ENCODE data around the gene GJB2.

The GJB2 gene

GRCh38 chr13:20195801-20196200 lies 3.1 kb upstream of the GJB2 start:
- peaks cover 61 to 65% (median 64%) of the 10 kb centered on the region in 11 experiments for H3K27me3 ChIP-seq
- no peak overlapping the region for H3K4me2 ChIP-seq

GRCh38 chr13:20193907-20194631 lies 1.3 kb upstream of the GJB2 start:
- no peak overlapping the region for H3K27ac ChIP-seq
- peak overlapping the region; percentile 95 to 99 (median 97) for H3K4me2 ChIP-seq
- peak overlapping the region in 8 of 10 experiments; percentile 58 to 76 (median 65); a peak in 12 of 20 replicates for H3K4me3 ChIP-seq

More at GRCh38 chr13:20195801-20196200, 3.1 kb upstream of the GJB2 start:
- 0 out of 22 replicates have a peak, but pooled peaks cover 0 to 4% (median 0%) of the 10 kb centered on the region in 11 experiments for H3K9me3 ChIP-seq (replicated peaks in 1 of 11)
- no peaks in the 10 kb centered on the region for H3K36me3 ChIP-seq
- H3K4me1 ChIP-seq, result peaks cover 17 to 28% (median 21%) of the 10 kb centered on the region in 10 experiments; a peak in 18 of 20 replicates
- H3K27ac ChIP-seq, result no peak overlapping the region
- H3K9ac ChIP-seq, result no peak overlapping the region
- peaks cover 0 to 31% (median 16%) of the 10 kb centered on the region in 11 experiments; a peak in 15 of 22 replicates for H4K20me1 ChIP-seq
- no peak for TF ChIP-seq Cebpa-rat (IDR thresholded peaks at IDR 0.05)
- H3K4me3 ChIP-seq, result no peak overlapping the region

GRCh38 chr13:20193162-20193906 lies 596 bp upstream of the GJB2 start:
- Histone ChIP-seq H3K4me3 (peak overlapping the region; percentile 58 to 76 (median 65)), H3K36me3 (no peaks in the 10 kb centered on the region), H3K9ac (peak overlapping the region in 6 of 11 experiments; percentile 5 to 69 (median 46); a peak in 9 of 22 replicates), H4K20me1 (peaks cover 0 to 31% (median 16%) of the 10 kb centered on the region in 11 experiments; a peak in 15 of 22 replicates), H3K4me1 (peaks cover 19 to 38% (median 26%) of the 10 kb centered on the region in 10 experiments), H3K27me3 (peaks cover 71 to 88% (median 81%) of the 10 kb centered on the region in 11 experiments), H3K4me2 (peak overlapping the region; percentile 95 to 99 (median 97)), H3K27ac (no peak overlapping the region), H3K9me3 (replicated peaks in 1 of 11) (peaks cover 0 to 6% (median 0%) of the 10 kb centered on the region in 11 experiments; a peak in 2 of 22 replicates)
- no peak for TF ChIP-seq Cebpa-rat (IDR thresholded peaks at IDR 0.05)

More at GRCh38 chr13:20193907-20194631, 1.3 kb upstream of the GJB2 start:
- TF ChIP-seq Cebpa-rat (IDR thresholded peaks at IDR 0.05), result no peak
- no peaks in the 10 kb centered on the region for H3K36me3 ChIP-seq
- no peak overlapping the region for H3K9ac ChIP-seq
- peaks cover 19 to 36% (median 25%) of the 10 kb centered on the region in 10 experiments for H3K4me1 ChIP-seq
- peaks cover 0 to 31% (median 16%) of the 10 kb centered on the region in 11 experiments; a peak in 15 of 22 replicates for H4K20me1 ChIP-seq
- peaks cover 0 to 4% (median 0%) of the 10 kb centered on the region in 11 experiments; a peak in 2 of 22 replicates for H3K9me3 ChIP-seq (replicated peaks in 1 of 11)
- H3K27me3 ChIP-seq, result peaks cover 71 to 82% (median 81%) of the 10 kb centered on the region in 11 experiments

- Histone ChIP-seq H3K9ac (peak overlapping the region; percentile 10 to 77 (median 50); a peak in 17 of 22 replicates), H4K20me1 (peaks cover 0 to 31% (median 16%) of the 10 kb centered on the region in 11 experiments; a peak in 15 of 22 replicates), H3K4me1 (peaks cover 19 to 38% (median 26%) of the 10 kb centered on the region in 10 experiments), H3K27me3 (peaks cover 71 to 93% (median 81%) of the 10 kb centered on the region in 11 experiments), H3K4me2 (peak overlapping the region; percentile 95 to 99 (median 97)), H3K27ac (no peak overlapping the region), H3K36me3 (no peaks in the 10 kb centered on the region), H3K4me3 (peak overlapping the region; percentile 58 to 76 (median 65)), H3K9me3 (replicated peaks in 1 of 11) (peaks cover 0 to 6% (median 0%) of the 10 kb centered on the region in 11 experiments; a peak in 2 of 22 replicates)
- no peak for TF ChIP-seq Cebpa-rat (IDR thresholded peaks at IDR 0.05)
Measured at GRCh38 chr13:20192158-20192835, 441 bp downstream of the GJB2 start.

GRCh38 chr13:20191311-20192157 lies 1.2 kb downstream of the GJB2 start:
- H3K9ac ChIP-seq, result peak overlapping the region in 4 of 11 experiments; percentile 50 to 69 (median 60); a peak in 6 of 22 replicates
- TF ChIP-seq Cebpa-rat (IDR thresholded peaks at IDR 0.05), result no peak
- H3K27ac ChIP-seq, result no peak overlapping the region
- peaks cover 66 to 86% (median 74%) of the 10 kb centered on the region in 11 experiments for H3K27me3 ChIP-seq
- H3K4me1 ChIP-seq, result peaks cover 19 to 38% (median 26%) of the 10 kb centered on the region in 10 experiments
- no peaks in the 10 kb centered on the region for H3K36me3 ChIP-seq
- H3K9me3 ChIP-seq (replicated peaks in 1 of 11), result peaks cover 0 to 6% (median 0%) of the 10 kb centered on the region in 11 experiments; a peak in 2 of 22 replicates
- peak overlapping the region; percentile 58 to 76 (median 65); a peak in 19 of 20 replicates for H3K4me3 ChIP-seq
- H3K4me2 ChIP-seq, result peak overlapping the region; percentile 95 to 99 (median 97)
- peaks cover 0 to 31% (median 16%) of the 10 kb centered on the region in 11 experiments; a peak in 15 of 22 replicates for H4K20me1 ChIP-seq

- H3K9ac ChIP-seq, result no peak overlapping the region
- TF ChIP-seq Cebpa-rat (IDR thresholded peaks at IDR 0.05), result no peak
- H3K4me2 ChIP-seq, result no peak overlapping the region
- no peak overlapping the region for H3K27ac ChIP-seq
- peaks cover 0 to 6% (median 0%) of the 10 kb centered on the region in 11 experiments; a peak in 2 of 22 replicates for H3K9me3 ChIP-seq (replicated peaks in 1 of 11)
- H3K4me1 ChIP-seq, result peaks cover 19 to 38% (median 26%) of the 10 kb centered on the region in 10 experiments
- H4K20me1 ChIP-seq, result peaks cover 0 to 31% (median 16%) of the 10 kb centered on the region in 11 experiments; a peak in 15 of 22 replicates
- H3K27me3 ChIP-seq, result peaks cover 57 to 78% (median 65%) of the 10 kb centered on the region in 11 experiments
- H3K36me3 ChIP-seq, result no peaks in the 10 kb centered on the region
- no peak overlapping the region for H3K4me3 ChIP-seq
Measured at GRCh38 chr13:20190481-20191310, 2.0 kb downstream of the GJB2 start.

GRCh38 chr13:20190076-20190475 lies 2.7 kb downstream of the GJB2 start:
- no peak for TF ChIP-seq Cebpa-rat (IDR thresholded peaks at IDR 0.05)
- no peaks in the 10 kb centered on the region for H3K36me3 ChIP-seq

More at GRCh38 chr13:20190076-20190475, 2.7 kb downstream of the GJB2 start:
- peaks cover 0 to 6% (median 0%) of the 10 kb centered on the region in 11 experiments; a peak in 2 of 22 replicates for H3K9me3 ChIP-seq (replicated peaks in 1 of 11)
- H4K20me1 ChIP-seq, result peaks cover 0 to 31% (median 16%) of the 10 kb centered on the region in 11 experiments; a peak in 15 of 22 replicates
- H3K9ac ChIP-seq, result no peak overlapping the region
- peaks cover 51 to 71% (median 59%) of the 10 kb centered on the region in 11 experiments for H3K27me3 ChIP-seq
- H3K4me1 ChIP-seq, result peaks cover 19 to 38% (median 26%) of the 10 kb centered on the region in 10 experiments
- no peak overlapping the region for H3K27ac ChIP-seq
- H3K4me2 ChIP-seq, result no peak overlapping the region
- no peak overlapping the region for H3K4me3 ChIP-seq
